Breast epithelium (tissue), 4 donors: Measurements from ENCODE around the gene DFFB. TPM values are rescaled to one million over a fixed set of nuclear protein-coding genes. Genes with fewer than 3 reads are reported as not detected.

Source experiments
- DNase-seq, 2 donors: peaks; one replicate each; pipeline ENCODE4 v3.0.0-alpha.2; 2019; ENCODE audit warnings: low spot score in 2 of 2
- H3K27ac ChIP-seq, 2 donors: fragments of 200-600 bp; sonication (generic) in 1 of 2; one replicate each; pipeline ENCODE4 v1.5.1; 2016 to 2019; ENCODE audit warnings: mild to moderate bottlenecking in 1 of 2
- H3K27me3 ChIP-seq, 2 donors: fragments of 200-600 bp; sonication (generic) in 1 of 2; one replicate each; pipeline versions ENCODE4 v1.5.1 to v1.6.0; 2017 to 2019; ENCODE audit warnings: control low read depth in 1 of 2, mild to moderate bottlenecking in 1 of 2
- H3K36me3 ChIP-seq: fragments of 200-600 bp; one replicate; pipeline ENCODE4 v1.5.1; 2019
- H3K4me1 ChIP-seq, 2 donors: fragments of 200-600 bp; sonication (generic); one replicate each; pipeline ENCODE4 v1.5.1; 2016 to 2019; ENCODE audit warnings: control low read depth in 1 of 2
- H3K4me3 ChIP-seq, 3 donors: fragments of 200-600 bp; sonication (generic); 1 replicate in 2 of 3; 2 replicates in 1 of 3; pipeline ENCODE4 v1.5.1; 2016 to 2019; ENCODE audit warnings: mild to moderate bottlenecking in 3 of 3, moderate library complexity in 2 of 3
- H3K9me3 ChIP-seq, 2 donors: fragments of 200-600 bp; sonication (generic) in 1 of 2; one replicate each; pipeline ENCODE4 v1.5.1; 2016 to 2019; ENCODE audit warnings: control low read depth in 1 of 2
- POLR2A ChIP-seq: fragments of 450-650 bp; IDR thresholded peaks from one replicate; pipeline ENCODE4 v1.6.1; 2016; ENCODE audit warnings: antibody characterized with exemption, mild to moderate bottlenecking, moderate library complexity
- POLR2AphosphoS5 ChIP-seq, 3 donors: sonication (generic); formaldehyde crosslinking; IDR thresholded peaks; one replicate each; pipeline ENCODE4 v1.6.1; 2017; ENCODE audit warnings: antibody characterized with exemption in 3 of 3
- intact Hi-C: fragments of 100-400 bp; cut with DNase I; formaldehyde crosslinking; loops from one replicate; pipeline ENCODE4 v1.15.1; 2023; ENCODE audit warnings: low total_unique reads
- total RNA-seq, 3 donors: library from RNA; depleted of rRNA; stranded (reverse); fragments of >200 nt; gene quantifications; one replicate each; pipeline ENCODE4 v1.1.0, GENCODE V29; 2016
- TF ChIP-seq, protein P1 (sequence below), 3 donors: fragments of 450-650 bp; IDR thresholded peaks; one replicate each; pipeline ENCODE4 v1.5.1; 2016 to 2017; ENCODE audit warnings: antibody characterized with exemption in 3 of 3, mild to moderate bottlenecking in 3 of 3, moderate library complexity in 3 of 3

DFFB gene
- total RNA-seq, 3 donors from 2014 or later: 9.1 to 14.4 (median 11.3) TPM

DNA sequence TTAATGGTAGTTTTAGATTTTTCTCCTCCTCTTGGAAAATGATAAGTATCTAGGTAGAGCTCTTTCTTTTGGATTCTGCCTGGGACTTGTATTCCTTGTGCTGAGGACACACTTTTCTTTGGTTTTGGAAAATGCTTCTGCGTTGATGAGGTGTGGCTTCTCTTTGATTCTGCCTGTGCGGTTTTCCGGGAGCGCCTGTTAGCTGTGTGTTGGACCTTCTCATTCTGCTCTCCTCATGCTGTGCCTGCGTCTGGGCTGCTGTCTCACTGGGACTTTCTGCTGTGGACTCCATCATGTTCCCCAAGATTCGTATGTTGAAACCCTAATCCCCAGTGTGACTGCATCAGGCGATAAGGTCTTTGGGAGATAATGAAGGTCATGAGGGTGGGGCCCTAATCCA is 21.8 kb downstream of the DFFB start:
- Histone ChIP-seq H3K36me3 (peaks cover 13% of the 10 kb centered on the region), H3K4me3 (no peak overlapping the region), H3K27me3 (no peaks in the 10 kb centered on the region), H3K4me1 (no peaks in the 10 kb centered on the region), H3K9me3 (peaks cover 7 to 14% of the 10 kb centered on the region in 2 donors), H3K27ac (no peak overlapping the region)
- DNase-seq: no peak
- intact Hi-C loops: no loop called here
- TF ChIP-seq POLR2AphosphoS5 (IDR thresholded peaks at IDR 0.05) (no peak), POLR2A (no peak)
- TF ChIP-seq, protein P1, sequence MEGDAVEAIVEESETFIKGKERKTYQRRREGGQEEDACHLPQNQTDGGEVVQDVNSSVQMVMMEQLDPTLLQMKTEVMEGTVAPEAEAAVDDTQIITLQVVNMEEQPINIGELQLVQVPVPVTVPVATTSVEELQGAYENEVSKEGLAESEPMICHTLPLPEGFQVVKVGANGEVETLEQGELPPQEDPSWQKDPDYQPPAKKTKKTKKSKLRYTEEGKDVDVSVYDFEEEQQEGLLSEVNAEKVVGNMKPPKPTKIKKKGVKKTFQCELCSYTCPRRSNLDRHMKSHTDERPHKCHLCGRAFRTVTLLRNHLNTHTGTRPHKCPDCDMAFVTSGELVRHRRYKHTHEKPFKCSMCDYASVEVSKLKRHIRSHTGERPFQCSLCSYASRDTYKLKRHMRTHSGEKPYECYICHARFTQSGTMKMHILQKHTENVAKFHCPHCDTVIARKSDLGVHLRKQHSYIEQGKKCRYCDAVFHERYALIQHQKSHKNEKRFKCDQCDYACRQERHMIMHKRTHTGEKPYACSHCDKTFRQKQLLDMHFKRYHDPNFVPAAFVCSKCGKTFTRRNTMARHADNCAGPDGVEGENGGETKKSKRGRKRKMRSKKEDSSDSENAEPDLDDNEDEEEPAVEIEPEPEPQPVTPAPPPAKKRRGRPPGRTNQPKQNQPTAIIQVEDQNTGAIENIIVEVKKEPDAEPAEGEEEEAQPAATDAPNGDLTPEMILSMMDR (IDR thresholded peaks at IDR 0.05): no peak

DNA sequence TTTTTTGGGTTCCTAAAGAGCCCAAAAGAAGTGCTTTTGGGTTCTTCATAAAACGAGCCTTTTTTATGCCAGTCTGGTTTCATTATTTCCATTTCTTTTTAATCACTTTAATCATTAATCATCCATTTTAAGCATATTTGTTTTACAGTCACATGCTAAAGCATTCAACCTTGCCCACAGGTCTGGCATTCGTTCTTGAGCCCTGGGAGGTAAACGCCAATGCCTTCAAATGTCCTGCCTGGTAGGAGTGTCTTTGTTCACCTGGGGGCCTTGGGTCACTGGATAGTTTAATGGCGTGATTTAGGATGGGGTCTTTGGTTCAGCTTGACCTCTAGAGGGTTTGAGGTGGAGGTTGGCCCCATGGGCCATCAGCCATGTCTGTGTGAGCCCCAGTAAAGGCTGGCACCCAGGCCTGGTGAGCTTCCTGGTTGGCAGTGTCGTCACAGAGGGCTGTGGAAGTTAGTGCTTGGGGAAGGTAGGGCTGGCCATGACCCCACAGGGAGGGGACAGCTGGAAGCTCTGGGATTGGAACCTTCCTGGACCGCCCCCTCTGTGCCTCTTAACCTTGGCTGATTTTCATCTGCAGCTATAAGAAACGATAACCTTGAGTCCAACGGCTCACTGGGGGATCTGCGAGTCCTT is 22.6 kb downstream of the DFFB start:
- Histone ChIP-seq H3K9me3 (peaks cover 7 to 14% of the 10 kb centered on the region in 2 donors), H3K36me3 (peaks cover 13% of the 10 kb centered on the region), H3K4me3 (no peak overlapping the region), H3K27ac (no peak overlapping the region), H3K4me1 (no peaks in the 10 kb centered on the region), H3K27me3 (no peaks in the 10 kb centered on the region)
- TF ChIP-seq, protein P1 (IDR thresholded peaks at IDR 0.05): no peak
- TF ChIP-seq POLR2A: no peak
- no peak for TF ChIP-seq POLR2AphosphoS5 (IDR thresholded peaks at IDR 0.05)
- no peak for DNase-seq
- intact Hi-C loops: no loop called here

DNA sequence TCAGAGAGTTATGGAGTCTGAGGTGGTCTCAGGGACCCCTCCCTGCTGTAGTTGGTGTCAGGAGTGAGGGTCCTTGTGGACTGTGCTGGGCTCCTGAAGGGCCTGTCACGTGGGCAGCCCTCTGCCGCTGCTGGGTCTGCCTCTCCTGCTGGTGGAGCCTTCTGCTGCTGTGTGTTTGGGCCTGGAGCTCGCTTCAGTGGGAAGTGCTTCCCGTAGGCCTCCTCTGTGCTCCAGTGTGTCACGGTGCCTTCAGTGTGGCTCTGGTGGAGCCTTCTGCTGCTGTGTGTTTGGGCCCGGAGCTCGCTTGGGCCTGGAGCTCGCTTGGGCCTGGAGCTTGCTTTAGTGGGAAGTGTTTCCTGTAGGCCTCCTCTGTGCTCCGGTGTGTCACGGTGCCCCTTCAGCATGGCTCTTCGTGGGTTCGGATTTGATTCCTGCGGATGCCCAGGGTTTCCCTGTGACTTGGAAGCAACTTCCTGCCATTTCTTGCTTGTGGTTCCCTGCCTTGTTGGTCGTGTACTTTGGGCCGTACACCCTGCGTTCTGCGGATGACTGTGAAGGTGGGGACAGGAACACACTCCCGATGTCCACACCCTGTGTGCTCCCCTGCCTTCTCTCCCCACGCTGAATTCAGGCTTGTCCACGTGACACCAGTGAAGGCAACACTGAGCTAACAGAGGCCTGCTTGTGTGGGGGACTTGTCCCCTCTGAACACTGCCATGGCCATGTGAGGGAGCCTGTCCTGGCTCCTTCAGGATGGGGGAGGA is 23.3 kb downstream of the DFFB start:
- Histone ChIP-seq H3K9me3 (peaks cover 7 to 14% of the 10 kb centered on the region in 2 donors), H3K27me3 (no peaks in the 10 kb centered on the region), H3K36me3 (peaks cover 13% of the 10 kb centered on the region), H3K27ac (no peak overlapping the region), H3K4me3 (no peak overlapping the region), H3K4me1 (no peaks in the 10 kb centered on the region)
- DNase-seq: no peak
- intact Hi-C loops: no loop called here
- TF ChIP-seq POLR2A: no peak
- TF ChIP-seq, protein P1 (IDR thresholded peaks at IDR 0.05): no peak

DNA sequence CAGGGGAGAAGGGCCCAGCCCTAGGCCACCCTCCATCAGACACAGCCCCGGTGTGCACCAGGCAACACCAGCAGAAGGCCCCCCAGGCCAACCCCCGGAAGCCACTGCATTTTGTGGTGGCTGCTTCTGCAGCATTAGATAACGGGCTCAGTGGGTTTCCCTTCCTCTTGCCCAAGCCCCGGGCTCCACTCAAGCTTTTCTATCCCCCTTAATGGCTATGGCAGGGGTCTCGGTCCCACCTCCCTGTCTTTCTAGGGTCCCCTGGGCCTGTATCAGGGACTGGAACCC is 23.9 kb downstream of the DFFB start:
- Histone ChIP-seq H3K9me3 (peaks cover 7 to 14% of the 10 kb centered on the region in 2 donors), H3K36me3 (peaks cover 13% of the 10 kb centered on the region), H3K27me3 (no peaks in the 10 kb centered on the region), H3K4me3 (no peak overlapping the region), H3K27ac (no peak overlapping the region), H3K4me1 (no peaks in the 10 kb centered on the region)
- intact Hi-C loops: no loop called here
- no peak for DNase-seq
- TF ChIP-seq, protein P1 (IDR thresholded peaks at IDR 0.05): no peak
- no peak for TF ChIP-seq POLR2A
- TF ChIP-seq POLR2AphosphoS5 (IDR thresholded peaks at IDR 0.05): no peak

DNA sequence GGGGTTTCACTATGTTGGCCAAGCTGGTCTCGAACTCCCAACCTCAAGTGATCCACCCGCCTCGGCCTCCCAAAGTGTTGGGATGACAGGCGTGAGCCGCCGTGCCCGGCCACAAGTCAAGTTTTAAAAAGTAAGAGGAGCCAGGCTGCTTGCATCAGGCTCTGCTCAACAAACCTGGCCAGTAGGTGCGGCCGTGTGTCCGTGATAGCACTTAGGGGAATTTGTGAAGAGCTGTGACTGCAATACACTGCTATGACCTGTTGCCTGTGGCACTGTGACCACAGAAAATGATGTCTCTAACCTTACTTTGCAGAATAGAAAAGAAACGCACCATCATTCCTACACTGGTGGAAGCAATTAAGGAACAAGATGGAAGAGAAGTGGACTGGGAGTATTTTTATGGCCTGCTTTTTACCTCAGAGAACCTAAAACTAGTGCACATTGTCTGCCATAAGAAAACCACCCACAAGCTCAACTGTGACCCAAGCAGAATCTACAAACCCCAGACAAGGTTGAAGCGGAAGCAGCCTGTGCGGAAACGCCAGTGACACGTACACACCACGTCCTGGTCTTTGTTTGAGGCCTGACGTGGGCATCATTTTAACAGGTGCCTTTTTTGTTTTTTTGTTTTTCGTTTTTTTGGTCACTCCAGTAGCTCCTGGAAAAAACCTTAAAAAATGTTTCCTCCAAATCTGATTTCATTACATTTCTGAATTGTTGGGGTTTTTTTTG is 26.1 kb downstream of the DFFB start:
- no peaks in the 10 kb centered on the region for H3K4me1 ChIP-seq
- TF ChIP-seq, protein P1 (IDR thresholded peaks at IDR 0.05): no peak
- TF ChIP-seq POLR2A (no peak), POLR2AphosphoS5 (IDR thresholded peaks at IDR 0.05) (no peak)
- intact Hi-C loops: no loop called here
- H3K4me3 ChIP-seq: no peak overlapping the region
- H3K36me3 ChIP-seq: peaks cover 8% of the 10 kb centered on the region
- H3K9me3 ChIP-seq: peaks cover 7 to 12% of the 10 kb centered on the region in 2 donors
- no peak overlapping the region for H3K27ac ChIP-seq
- H3K27me3 ChIP-seq: no peaks in the 10 kb centered on the region
- DNase-seq: no peak
